GM21367 (cell line): Measurements from ENCODE around the gene CTIF.
A peak's percentile ranks its signal among the peaks of the same experiment; 100 is the strongest.

Source experiments
- ATAC-seq: cut with Tn5 transposase; IDR thresholded peaks from one replicate; pipeline ENCODE4 v1.9.1; 2021; ENCODE audit not compliant: unreplicated experiment

Gene CTIF

GRCh38 chr18:48766026-48766425 lies 227.2 kb downstream of the CTIF start:
- no peak for ATAC-seq

DNA sequence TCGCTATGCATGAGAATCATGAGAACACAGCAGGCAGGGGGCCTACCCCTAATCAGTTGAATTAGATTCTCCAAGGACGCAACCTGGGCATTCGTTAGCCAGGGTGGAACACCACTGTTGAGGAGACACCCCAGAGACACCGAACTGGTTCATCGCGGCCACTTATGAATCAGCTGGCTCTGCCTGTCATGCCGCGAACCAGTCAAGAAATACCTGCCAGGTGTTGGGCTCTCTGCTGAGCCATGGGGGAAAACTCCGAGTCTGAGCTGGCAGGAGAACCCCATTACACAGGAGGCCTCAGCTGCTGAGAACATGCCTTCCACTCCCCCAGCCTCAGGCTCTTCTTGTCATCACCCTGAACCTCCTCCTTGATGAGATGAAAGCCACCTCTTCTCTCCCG lies 227.7 kb downstream of the CTIF start:
- ATAC-seq: no peak

DNA sequence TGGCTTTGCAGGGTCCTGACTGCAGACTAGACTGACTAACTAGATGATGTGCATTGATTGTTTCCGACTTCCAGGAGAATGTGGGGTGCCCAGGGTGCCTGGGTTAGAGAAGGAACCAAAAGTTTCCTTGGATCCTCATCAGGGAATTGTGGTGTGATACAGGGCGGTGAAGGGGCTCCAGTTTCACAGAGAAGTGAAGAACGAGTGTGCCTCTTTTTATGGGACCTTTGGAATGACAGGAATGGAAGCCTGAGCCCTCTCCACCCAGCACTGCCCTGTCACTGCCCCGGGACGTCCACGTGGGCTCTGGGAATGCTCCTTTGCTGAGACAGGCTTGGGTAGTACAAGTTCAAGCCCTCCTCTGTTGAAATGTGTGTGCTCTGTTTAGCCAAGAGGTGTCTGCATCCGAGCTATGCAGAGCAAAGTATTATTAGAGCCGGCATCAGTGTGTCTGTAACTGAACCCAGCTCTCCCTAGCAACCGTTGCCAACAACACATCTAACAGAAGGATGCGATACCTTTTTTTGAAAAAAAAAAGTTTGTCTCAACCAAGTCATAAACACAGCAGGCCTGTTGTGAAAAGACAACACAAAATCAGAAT lies 228.4 kb downstream of the CTIF start:
- ATAC-seq: no peak

DNA sequence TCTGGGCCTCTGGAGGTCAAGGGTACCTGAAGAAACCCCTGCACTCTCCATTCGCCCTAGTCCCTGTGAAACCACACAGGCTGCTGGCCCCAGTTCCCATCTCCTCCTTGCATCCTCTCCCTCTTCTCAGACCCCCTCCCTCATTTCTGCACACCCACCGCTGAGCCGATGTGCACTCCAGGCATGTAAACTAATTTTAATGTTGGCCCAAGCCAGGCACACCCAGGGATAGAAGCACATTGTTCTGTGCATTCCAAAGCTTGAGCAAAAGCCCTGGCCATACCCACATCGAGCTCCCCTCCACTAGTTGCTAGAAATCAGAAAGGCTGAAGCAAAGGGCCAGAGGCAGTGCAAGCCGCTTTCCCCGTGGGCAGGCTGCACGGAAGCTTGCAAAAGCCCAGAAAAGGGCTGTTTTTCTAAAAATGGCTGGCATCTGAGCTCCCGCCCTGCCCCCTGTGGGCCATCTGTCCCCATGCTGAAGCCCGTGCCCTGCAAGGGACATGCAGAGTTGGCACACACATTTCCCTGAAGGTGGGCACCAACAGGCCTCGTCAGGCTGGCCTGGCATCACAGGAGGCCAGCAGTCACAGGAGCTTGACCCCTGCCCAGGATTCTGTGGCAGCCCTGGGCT lies 230.3 kb downstream of the CTIF start:
- no peak for ATAC-seq

GRCh38 chr18:48770243-48770642 lies 231.4 kb downstream of the CTIF start:
- ATAC-seq: no peak

DNA sequence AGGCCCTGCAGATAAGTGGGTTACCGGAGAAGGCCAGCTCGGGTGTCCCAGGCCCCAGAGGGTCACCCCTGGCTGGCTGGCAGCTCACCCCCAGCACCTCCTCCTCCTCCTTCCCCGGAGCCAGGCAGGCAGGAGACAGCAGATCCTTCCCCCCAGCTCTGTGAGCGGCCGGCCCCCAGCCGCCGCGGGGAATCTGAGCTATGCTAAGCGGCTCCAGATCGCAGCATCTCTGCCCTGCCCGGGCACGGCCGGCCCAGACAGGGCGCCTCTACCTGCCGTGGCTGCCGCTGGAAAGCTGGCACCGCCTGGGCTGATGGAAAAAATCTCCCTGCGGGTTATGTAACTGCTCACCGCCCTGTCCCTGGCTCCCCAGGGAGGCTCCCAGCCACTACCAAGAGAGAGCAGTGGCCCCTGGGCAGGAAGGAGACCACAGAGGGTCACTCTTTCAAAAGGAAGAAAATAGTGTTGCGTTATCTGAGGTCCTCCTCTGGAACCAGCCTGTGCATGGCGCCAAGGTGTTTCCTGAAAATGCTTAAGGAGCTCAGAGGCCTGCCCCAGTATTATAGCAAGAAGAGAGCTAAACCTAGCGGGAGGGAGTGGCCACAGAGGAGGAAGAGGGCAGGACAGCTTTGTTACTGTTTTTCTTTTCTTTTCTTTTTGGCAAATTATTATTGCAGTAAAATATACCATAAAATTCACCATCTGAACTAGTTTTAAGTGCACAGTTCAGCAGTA lies 233.0 kb downstream of the CTIF start:
- no peak for ATAC-seq

DNA sequence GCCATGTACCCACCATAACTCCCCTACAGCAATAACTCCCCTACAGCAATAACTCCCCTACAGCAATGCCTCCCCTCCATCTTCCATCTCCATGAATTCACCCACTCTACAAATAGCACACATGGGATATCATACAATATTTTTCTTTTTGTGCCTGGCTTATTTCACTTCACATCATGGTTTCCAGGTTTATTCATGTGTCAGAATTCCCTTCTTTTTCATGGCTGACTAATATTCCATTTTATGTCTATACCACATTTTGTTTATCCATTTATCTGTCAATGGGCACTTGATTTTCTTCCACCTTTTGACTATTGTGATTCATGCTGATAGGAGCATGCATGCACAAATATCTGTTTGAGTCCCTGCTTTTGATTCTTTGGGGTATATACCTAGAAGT lies 233.6 kb downstream of the CTIF start:
- no peak for ATAC-seq

DNA sequence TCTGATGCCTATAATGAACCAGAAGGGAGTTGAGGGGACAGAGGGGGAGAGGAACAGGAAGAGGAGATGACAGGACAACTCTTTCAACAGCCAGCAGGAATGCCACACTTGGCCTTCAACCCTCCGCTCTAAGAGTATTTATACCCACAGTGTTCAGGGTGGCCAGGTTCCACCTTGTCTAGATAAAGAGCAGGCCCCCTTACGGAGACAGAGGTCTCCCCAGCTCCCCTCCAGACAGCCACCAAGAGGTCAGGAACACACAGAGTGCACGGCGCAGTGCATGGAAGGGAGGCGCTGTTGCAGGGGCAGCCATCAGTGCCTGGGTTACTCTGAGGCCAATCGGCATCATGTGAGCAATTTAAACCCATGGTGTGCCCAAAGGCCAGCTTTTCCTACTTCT lies 235.0 kb downstream of the CTIF start:
- ATAC-seq: no peak

- ATAC-seq: no peak
These were observed 236.1 kb downstream of the CTIF start for GRCh38 chr18:48774941-48775340.

DNA sequence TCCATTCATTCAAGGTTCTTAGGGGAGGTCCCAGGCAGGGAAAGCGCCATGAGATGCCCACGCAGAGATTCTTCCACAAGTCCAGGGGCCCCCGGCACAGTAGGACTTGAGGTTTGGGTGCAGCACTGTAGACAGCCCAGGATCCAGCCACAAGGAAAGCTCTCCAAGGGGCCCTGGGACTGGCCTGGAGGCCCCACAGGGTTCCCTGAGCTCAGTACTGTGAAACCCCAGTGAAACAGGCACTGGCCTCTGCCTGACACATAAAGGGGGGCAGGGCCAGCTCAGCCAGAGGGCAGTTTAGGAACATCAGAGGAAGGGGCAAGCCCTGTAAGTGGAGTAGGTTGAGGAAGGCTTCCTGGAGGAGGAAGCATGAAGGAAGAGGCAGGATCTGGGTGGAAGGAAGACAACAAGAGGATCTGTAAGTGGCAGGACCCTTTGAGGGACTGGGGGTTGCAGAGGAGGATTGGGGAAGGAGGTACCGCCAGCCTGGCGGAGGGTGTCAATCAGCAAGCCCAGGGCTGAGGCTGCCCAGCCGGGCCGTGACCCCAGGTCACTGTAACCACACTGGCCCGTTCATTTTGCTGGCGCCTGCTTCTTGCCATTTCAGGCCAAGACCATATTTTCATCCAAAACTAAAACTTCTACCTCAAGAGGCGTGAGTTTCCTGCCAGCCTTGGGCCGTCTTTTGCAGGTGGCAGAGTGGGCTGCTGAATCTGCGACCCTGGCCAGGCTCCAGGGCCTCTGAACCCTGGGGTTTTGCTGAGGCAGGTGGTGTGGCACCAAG lies 236.7 kb downstream of the CTIF start:
- no peak for ATAC-seq

DNA sequence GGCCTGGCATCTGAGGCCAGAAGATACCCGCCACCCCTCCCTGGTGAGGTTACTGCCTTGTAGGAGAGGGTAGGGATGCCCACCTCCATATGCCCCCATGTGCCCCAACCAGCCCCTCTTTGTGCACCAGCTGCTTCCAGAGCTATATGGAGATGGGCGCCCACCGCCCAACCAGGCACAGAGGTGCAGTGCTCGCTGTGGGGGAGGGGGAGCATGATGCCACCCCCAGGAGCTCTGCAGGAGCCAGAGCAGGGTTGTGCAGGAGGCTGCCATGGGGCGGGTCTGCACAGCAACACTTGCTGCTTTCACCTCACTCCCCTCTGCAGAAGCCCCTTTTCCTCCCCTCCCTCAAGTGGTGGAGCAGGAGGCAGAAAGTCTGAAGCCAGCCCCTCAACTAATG lies 237.3 kb downstream of the CTIF start:
- no peak for ATAC-seq

GRCh38 chr18:48776641-48777025 lies 237.8 kb downstream of the CTIF start:
- no peak for ATAC-seq

- peak; percentile 42 for ATAC-seq
These were observed 238.4 kb downstream of the CTIF start for GRCh38 chr18:48777026-48777743.

GRCh38 chr18:48777744-48778116 lies 238.9 kb downstream of the CTIF start:
- ATAC-seq: no peak

DNA sequence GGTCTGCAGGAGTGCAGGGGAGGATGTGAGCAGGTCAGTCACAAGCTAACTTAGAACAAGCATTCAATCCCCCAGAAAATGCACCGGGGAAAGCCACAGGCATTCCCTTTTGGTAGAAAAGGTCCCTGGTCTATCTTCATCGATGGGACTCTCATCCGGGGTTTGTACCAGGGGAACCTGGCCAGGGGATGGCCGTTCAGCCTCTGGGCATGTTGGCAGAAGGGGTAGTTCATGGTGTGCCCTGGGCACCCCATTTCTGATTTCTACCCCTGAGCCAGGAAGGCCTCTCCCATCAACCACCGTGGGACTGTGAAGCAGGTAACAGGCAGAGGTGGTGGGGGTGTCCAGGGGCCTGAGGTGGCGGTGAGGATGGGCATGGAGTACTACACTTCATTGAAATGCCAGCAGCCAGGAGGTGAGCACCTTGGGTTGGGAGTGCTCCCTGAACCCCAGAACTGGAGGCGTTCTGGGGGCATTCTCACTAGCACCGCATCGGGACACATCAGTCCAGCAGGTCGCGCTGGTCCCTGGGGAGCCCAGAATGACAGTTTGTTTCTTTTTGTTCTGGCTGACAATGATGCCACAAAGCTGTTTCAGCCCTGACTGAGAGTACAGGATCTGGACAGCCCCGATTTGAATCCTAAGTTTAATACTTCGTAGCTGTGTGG lies 239.6 kb downstream of the CTIF start:
- ATAC-seq: no peak

- no peak for ATAC-seq
These were observed 240.6 kb downstream of the CTIF start for GRCh38 chr18:48779462-48779861.

- ATAC-seq: no peak
These were observed 241.5 kb downstream of the CTIF start for GRCh38 chr18:48780201-48780912.

- ATAC-seq: no peak
These were observed 242.0 kb downstream of the CTIF start for GRCh38 chr18:48780913-48781162.

DNA sequence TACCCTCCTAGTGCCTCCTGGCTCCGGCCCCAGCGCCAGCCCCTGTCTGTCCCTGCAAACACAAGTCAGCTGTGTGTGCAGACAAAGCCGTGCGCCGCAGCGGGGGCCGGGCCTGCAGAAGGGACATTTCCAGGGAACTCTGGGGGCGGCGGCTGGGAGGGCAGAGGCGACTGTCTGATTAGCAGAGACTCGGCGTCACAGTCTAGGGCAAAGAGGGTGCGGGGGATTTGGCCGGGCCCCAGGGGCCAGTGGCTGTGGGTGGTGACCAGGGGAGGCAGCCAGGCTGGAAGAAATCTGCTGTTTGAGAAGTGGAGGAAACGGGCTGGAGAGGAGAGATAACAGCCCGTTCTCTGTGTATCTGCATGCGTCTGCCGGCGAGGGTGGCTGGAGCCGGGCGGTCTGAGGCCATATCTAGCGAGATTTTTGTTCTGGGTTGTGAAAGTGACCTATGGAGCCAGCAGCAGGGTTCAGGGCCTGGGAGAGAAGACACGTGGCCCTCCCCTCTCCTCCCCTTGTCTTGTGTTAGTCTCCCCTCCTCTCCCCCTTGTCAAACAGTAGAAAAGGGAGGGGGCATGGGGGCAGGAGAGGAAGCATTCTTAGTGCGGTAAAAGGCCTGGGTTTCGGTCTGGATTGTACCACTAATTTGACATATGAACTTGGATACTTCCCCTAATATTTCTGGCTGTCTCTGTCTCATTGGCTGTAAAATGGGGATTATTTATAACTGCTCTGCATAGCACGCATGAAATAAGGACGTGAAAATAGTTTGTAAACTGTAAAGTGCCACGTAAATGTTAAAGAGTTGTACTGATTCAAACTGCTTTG lies 242.5 kb downstream of the CTIF start:
- ATAC-seq: no peak
